Type B pancreatic cell (in vitro differentiated cells): ENCODE data around the gene PLAGL1. TPM values are rescaled to one million over a fixed set of nuclear protein-coding genes. Genes with fewer than 3 reads are reported as not detected.
"Not testable (repeated sequence)": the region's sequence is repeated elsewhere in the genome, so short reads cannot be mapped to it uniquely, and the experiment has no call there.

Experiments
- DNase-seq: peaks from one replicate; pipeline ENCODE4 v3.0.0; 2021; ENCODE audit warnings: mixed read lengths; ENCODE audit not compliant: unreplicated experiment; ENCODE audit errors: extremely low spot score
- H3K27ac Mint-ChIP-seq: 2 replicates; pipeline ENCODE4 v1.8.0; 2021; ENCODE audit warnings: mild to moderate bottlenecking, mixed read lengths
- H3K27me3 Mint-ChIP-seq: 2 replicates; pipeline ENCODE4 v1.8.0; 2021; ENCODE audit warnings: mixed read lengths
- H3K36me3 Mint-ChIP-seq: 2 replicates; pipeline ENCODE4 v1.8.0; 2021; ENCODE audit warnings: mixed read lengths
- H3K4me1 Mint-ChIP-seq: one replicate; pipeline ENCODE4 v1.8.0; 2021; ENCODE audit warnings: mixed read lengths; ENCODE audit not compliant: unreplicated experiment
- H3K4me3 Mint-ChIP-seq: 2 replicates; pipeline ENCODE4 v1.8.0; 2021; ENCODE audit warnings: mild to moderate bottlenecking, mixed read lengths
- H3K9me3 Mint-ChIP-seq: 2 replicates; pipeline ENCODE4 v1.8.0; 2021; ENCODE audit warnings: mixed read lengths
- CTCF ChIP-seq: fragments of 200-600 bp; sonication (generic); conservative IDR thresholded peaks from 2 replicates; pipeline ENCODE4 v1.5.0; 2021; ENCODE audit warnings: antibody characterized with exemption, mild to moderate bottlenecking
- total RNA-seq: library from RNA; stranded (reverse); gene quantifications from 2 replicates; pipeline ENCODE4 v1.2.1, GENCODE V29; 2021; ENCODE audit warnings: low replicate concordance

PLAGL1 gene
- total RNA-seq, 1 donor from 2014 or later, result 95.2 TPM

DNA sequence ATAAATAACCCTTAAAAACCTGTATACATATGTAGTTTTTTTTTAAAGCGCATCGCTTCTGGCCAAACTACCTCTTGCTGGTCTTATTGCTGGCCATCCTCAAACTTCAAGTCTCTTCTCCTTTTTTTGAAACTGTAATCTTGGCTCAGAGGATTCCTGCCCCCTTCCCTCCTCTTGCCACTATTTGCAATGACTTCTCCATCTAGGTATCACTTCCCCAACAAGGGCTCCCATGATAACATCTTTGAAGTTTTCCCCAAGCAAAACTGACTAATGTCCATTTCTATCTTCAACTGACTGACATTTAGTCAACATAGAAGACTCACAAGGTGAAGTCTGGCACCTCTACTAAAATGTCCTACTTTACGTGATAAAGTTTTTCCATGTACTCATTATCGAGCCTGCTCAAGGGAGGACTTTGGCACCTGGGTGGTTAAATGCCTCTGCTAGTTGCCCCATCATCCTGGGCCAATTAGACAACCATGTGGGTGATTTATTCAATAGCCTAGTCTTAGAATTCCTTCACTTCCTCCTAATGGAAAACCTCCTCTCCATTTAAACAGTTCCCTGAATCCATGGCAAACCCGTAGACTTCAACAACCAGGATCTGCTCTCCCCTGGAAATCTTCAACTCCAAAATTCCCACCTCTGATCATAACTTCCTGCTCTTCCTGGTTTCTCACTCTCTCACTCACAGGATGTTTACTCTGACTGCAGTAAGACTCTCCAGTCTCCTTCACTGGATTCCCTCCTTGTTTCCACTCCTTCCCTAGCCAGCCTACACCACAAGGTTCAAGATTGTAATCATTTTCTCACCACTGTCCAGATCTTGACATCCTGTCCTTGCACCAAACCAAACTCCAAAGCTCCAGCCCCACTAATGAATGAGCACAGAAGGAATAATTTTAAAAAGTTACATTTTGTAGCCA is 9.4 kb upstream of the PLAGL1 start:
- no peaks in the 10 kb centered on the region for H3K4me1 Mint-ChIP-seq
- no peak overlapping the region for H3K27ac Mint-ChIP-seq
- no peak for DNase-seq
- no peak overlapping the region for H3K4me3 Mint-ChIP-seq
- no peaks in the 10 kb centered on the region for H3K36me3 Mint-ChIP-seq
- H3K27me3 Mint-ChIP-seq, result no peaks in the 10 kb centered on the region
- no peaks in the 10 kb centered on the region for H3K9me3 Mint-ChIP-seq
- no peak for TF ChIP-seq CTCF

- TF ChIP-seq CTCF, result peak; percentile 97
- DNase-seq, result peak; percentile 75
- no peak overlapping the region for H3K27ac Mint-ChIP-seq
- no peaks in the 10 kb centered on the region for H3K36me3 Mint-ChIP-seq
- peaks cover 9% of the 10 kb centered on the region for H3K27me3 Mint-ChIP-seq
- no peaks in the 10 kb centered on the region for H3K9me3 Mint-ChIP-seq
- no peak overlapping the region for H3K4me3 Mint-ChIP-seq
- no peaks in the 10 kb centered on the region for H3K4me1 Mint-ChIP-seq
Measured at GRCh38 chr6:144013486-144013909, 5.4 kb upstream of the PLAGL1 start.

GRCh38 chr6:144012534-144012933 is 4.5 kb upstream of the PLAGL1 start:
- Mint-ChIP-seq H3K4me3 (no peak overlapping the region), H3K9me3 (no peaks in the 10 kb centered on the region), H3K27ac (no peak overlapping the region), H3K4me1 (no peaks in the 10 kb centered on the region), H3K27me3 (peaks cover 9% of the 10 kb centered on the region), H3K36me3 (no peaks in the 10 kb centered on the region)
- TF ChIP-seq CTCF, result no peak
- no peak for DNase-seq

DNA sequence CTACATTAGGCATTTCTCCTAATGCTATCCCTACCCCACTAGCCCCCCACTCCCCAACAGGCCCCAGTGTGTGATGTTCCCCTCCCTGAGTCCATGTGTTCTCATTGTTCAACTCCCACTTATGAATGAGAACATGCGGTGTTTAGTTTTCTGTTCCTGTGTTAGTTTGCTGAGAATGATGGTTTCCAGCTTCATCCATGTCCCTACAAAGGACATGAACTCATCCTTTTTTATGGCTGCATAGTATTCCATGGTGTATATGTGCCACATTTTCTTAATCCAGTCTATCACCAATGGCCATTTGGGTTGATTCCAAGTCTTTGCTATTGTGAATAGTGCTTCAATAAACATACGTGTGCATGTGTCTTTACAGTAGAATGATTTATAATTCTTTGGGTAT is 1.6 kb upstream of the PLAGL1 start:
- DNase-seq, H3K27me3 Mint-ChIP-seq, H3K4me1 Mint-ChIP-seq, H3K36me3 Mint-ChIP-seq, H3K27ac Mint-ChIP-seq, H3K9me3 Mint-ChIP-seq: not testable (repeated sequence)
- H3K4me3 Mint-ChIP-seq, result peak overlapping the region; percentile 29

DNA sequence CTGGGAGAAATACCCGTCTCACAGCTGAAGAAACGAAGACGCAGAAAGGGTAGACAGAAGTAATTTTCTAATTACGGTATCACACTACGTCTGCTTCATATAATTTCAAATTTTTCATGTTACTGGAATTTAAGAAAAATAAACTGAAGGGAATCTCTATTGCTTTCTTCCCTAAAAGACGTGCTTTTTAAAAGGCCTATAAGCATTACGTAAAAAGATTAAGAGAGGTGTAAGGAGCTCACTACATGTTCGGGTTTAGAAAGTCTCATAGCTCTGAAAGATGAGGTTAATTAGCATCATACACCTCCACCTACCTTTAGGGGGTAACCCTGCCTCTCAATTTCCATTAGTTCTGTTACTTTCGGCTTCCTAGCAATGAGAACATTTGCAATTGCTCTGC is 787 bp upstream of the PLAGL1 start:
- Mint-ChIP-seq H3K36me3 (no peaks in the 10 kb centered on the region), H3K27ac (peak overlapping the region; percentile 77), H3K4me1 (peaks cover 9% of the 10 kb centered on the region), H3K4me3 (peak overlapping the region; percentile 83), H3K27me3 (peaks cover 9% of the 10 kb centered on the region), H3K9me3 (no peaks in the 10 kb centered on the region)
- TF ChIP-seq CTCF, result no peak
- no peak for DNase-seq

- peak; percentile 70 for DNase-seq
- H3K4me1 Mint-ChIP-seq, result peaks cover 9% of the 10 kb centered on the region
- H3K36me3 Mint-ChIP-seq, result no peaks in the 10 kb centered on the region
- peaks cover 9% of the 10 kb centered on the region for H3K27me3 Mint-ChIP-seq
- H3K4me3 Mint-ChIP-seq, result peak overlapping the region; percentile 94
- peak overlapping the region; percentile 95 for H3K27ac Mint-ChIP-seq
- TF ChIP-seq CTCF, result no peak
- no peaks in the 10 kb centered on the region for H3K9me3 Mint-ChIP-seq
Measured at GRCh38 chr6:144007478-144008119, 460 bp downstream of the PLAGL1 start.
